HG02885 (cell line): ENCODE results near the gene C6orf141.
A peak's percentile ranks its signal among the peaks of the same experiment; 100 is the strongest.

Source experiments
- ATAC-seq: cut with Tn5 transposase; IDR thresholded peaks from one replicate; pipeline ENCODE4 v1.9.1; 2021; ENCODE audit warnings: mild to moderate bottlenecking; ENCODE audit not compliant: unreplicated experiment, poor library complexity

C6orf141 gene

GRCh38 chr6:49535795-49536194 lies 14.7 kb upstream of the C6orf141 start:
- no peak for ATAC-seq

GRCh38 chr6:49539102-49539501 lies 11.4 kb upstream of the C6orf141 start:
- no peak for ATAC-seq

GRCh38 chr6:49540614-49541013 lies 9.9 kb upstream of the C6orf141 start:
- ATAC-seq = no peak

- no peak for ATAC-seq
Observed at GRCh38 chr6:49541210-49541724, 9.2 kb upstream of the C6orf141 start.

GRCh38 chr6:49541936-49542335 lies 8.5 kb upstream of the C6orf141 start:
- no peak for ATAC-seq

- no peak for ATAC-seq
Observed at GRCh38 chr6:49543087-49543858, 7.2 kb upstream of the C6orf141 start.

GRCh38 chr6:49546331-49546730 lies 4.1 kb upstream of the C6orf141 start:
- no peak for ATAC-seq

GRCh38 chr6:49548613-49549304 lies 1.7 kb upstream of the C6orf141 start:
- ATAC-seq = no peak

- no peak for ATAC-seq
Observed at GRCh38 chr6:49549691-49550491, 577 bp upstream of the C6orf141 start.

GRCh38 chr6:49551078-49551865 lies 804 bp downstream of the C6orf141 start:
- peak; percentile 53 for ATAC-seq

- peak; percentile 61 for ATAC-seq
Observed at GRCh38 chr6:49551866-49552129, 1.3 kb downstream of the C6orf141 start.

GRCh38 chr6:49552596-49552995 lies 2.1 kb downstream of the C6orf141 start:
- ATAC-seq = no peak

GRCh38 chr6:49553384-49553783 lies 2.9 kb downstream of the C6orf141 start:
- ATAC-seq = no peak

- no peak for ATAC-seq
Observed at GRCh38 chr6:49555951-49556350, 5.5 kb downstream of the C6orf141 start.

GRCh38 chr6:49556429-49556837 lies 6.0 kb downstream of the C6orf141 start:
- ATAC-seq = no peak

GRCh38 chr6:49557177-49557576 lies 6.7 kb downstream of the C6orf141 start:
- ATAC-seq = no peak

- no peak for ATAC-seq
Observed at GRCh38 chr6:49558238-49558637, 7.8 kb downstream of the C6orf141 start.

GRCh38 chr6:49563006-49563886 lies 12.8 kb downstream of the C6orf141 start:
- no peak for ATAC-seq

- no peak for ATAC-seq
Observed at GRCh38 chr6:49564552-49564951, 14.1 kb downstream of the C6orf141 start.
